Measurements from ENCODE around the gene GLIS2.

GRCh38 chr16:4314532-4315185, 1.2 kb upstream of the GLIS2 start:
- TF ChIP-seq CTCF (tag by site-specific recombination; IDR thresholded peaks at IDR 0.05) (peak; percentile 23; the same call in 1 of the 2 replicates), PBX3 (CRISPR knock-in tag; IDR thresholded peaks at IDR 0.05) (no peak), ZNF416 (tag by site-specific recombination; IDR thresholded peaks at IDR 0.05) (no peak), ZNF501 (tag by site-specific recombination; IDR thresholded peaks at IDR 0.05) (no peak; the same call in 1 of the 2 replicates), REPIN1 (tag by site-specific recombination; IDR thresholded peaks at IDR 0.05; ENCODE audit: low read depth) (no peak), REST (tag by site-specific recombination; IDR thresholded peaks at IDR 0.05) (no peak)
